ENCODE measurements around the gene ALDH4A1. TPM values are rescaled to one million over a fixed set of nuclear protein-coding genes. Genes with fewer than 3 reads are reported as not detected.

Gene ALDH4A1
- total RNA-seq, 1 experiment from 2014 or later, result 18.4 TPM

GRCh38 chr1:18945401-18945849 lies 43.1 kb upstream of the ALDH4A1 start:
- no TSS peak for BruUV-seq (replicated peaks)
- no peaks in the 10 kb centered on the region for H3K27me3 ChIP-seq (replicated peaks; ENCODE audit: insufficient read depth, low read depth, low read length, poor library complexity)
- H3K9me3 ChIP-seq (ENCODE audit: low read depth, low read length, poor library complexity, severe bottlenecking), result no peaks in the 10 kb centered on the region
- DNase-seq (ENCODE audit: low spot score), result peak; percentile 97
- TF ChIP-seq CTCF (conservative IDR thresholded peaks at IDR 0.05; ENCODE audit: low read depth, low read length), result no peak
- TF ChIP-seq EZH2 (IDR thresholded peaks at IDR 0.05; ENCODE audit: borderline replicate concordance, low read depth, low read length, poor library complexity, severe bottlenecking), result no peak
- H3K27ac ChIP-seq (ENCODE audit: low read depth, low read length, poor library complexity, severe bottlenecking), result peak overlapping the region; percentile 83
- ChIA-PET POLR2A (ENCODE audit: low non-redundant PET) (interaction anchor here (0.7 kb wide), 1 partner anchor 150 kb away, joined by 4 read pairs; no protein-coding TSS in a partner anchor), CTCF (interaction anchor here (1.0 to 1.7 kb wide), 2 partner anchors 32 to 38 kb away, joined by 3 read pairs; no protein-coding TSS in a partner anchor)
- H3K36me3 ChIP-seq (ENCODE audit: insufficient read depth, low read length, poor library complexity, severe bottlenecking), result no peaks in the 10 kb centered on the region
- intact Hi-C loops (cut with micrococcal nuclease; ENCODE audit: unreplicated experiment), result no loop called here
- no peak overlapping the region for H3K4me3 ChIP-seq (ENCODE audit: low read depth, low read length, poor library complexity, severe bottlenecking)
- peaks cover 88% of the 10 kb centered on the region for H3K4me1 ChIP-seq (ENCODE audit: insufficient read depth, low read length, poor library complexity, severe bottlenecking)

DNA sequence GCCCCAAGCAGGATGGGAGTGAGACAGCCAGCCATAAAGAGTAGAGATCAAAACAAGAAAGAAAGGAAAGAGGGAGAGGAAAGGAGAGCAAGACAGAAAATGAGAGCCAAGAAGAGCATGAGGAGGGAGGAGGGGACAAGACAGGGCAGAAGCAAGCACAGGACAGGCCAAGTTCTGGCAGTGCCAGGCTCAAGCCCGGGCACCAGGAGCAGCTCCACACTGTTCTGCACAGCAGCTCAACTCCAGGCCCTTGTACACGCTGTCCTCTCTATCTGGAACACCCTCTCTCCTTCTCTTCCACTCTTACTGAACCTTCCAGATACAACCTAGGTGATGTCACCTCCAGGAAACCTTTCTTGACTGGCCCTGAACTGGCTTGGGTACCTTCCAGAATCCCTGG lies 42.5 kb upstream of the ALDH4A1 start:
- peaks cover 88% of the 10 kb centered on the region for H3K4me1 ChIP-seq (ENCODE audit: insufficient read depth, low read length, poor library complexity, severe bottlenecking)
- no peak for TF ChIP-seq CTCF (conservative IDR thresholded peaks at IDR 0.05; ENCODE audit: low read depth, low read length)
- no peak for TF ChIP-seq EZH2 (IDR thresholded peaks at IDR 0.05; ENCODE audit: borderline replicate concordance, low read depth, low read length, poor library complexity, severe bottlenecking)
- no peaks in the 10 kb centered on the region for H3K36me3 ChIP-seq (ENCODE audit: insufficient read depth, low read length, poor library complexity, severe bottlenecking)
- intact Hi-C loops (cut with micrococcal nuclease; ENCODE audit: unreplicated experiment), result no loop called here
- no peak overlapping the region for H3K4me3 ChIP-seq (ENCODE audit: low read depth, low read length, poor library complexity, severe bottlenecking)
- no TSS peak for BruUV-seq (replicated peaks)
- CTCF ChIA-PET, result interaction anchor here (1.0 to 1.7 kb wide), 2 partner anchors 32 to 38 kb away, joined by 3 read pairs; no protein-coding TSS in a partner anchor
- H3K27me3 ChIP-seq (replicated peaks; ENCODE audit: insufficient read depth, low read depth, low read length, poor library complexity), result no peaks in the 10 kb centered on the region
- H3K27ac ChIP-seq (ENCODE audit: low read depth, low read length, poor library complexity, severe bottlenecking), result peak overlapping the region; percentile 83
- DNase-seq (ENCODE audit: low spot score), result no peak
- no peaks in the 10 kb centered on the region for H3K9me3 ChIP-seq (ENCODE audit: low read depth, low read length, poor library complexity, severe bottlenecking)
- POLR2A ChIA-PET (ENCODE audit: low non-redundant PET), result no interaction called here

- no TSS peak for BruUV-seq (replicated peaks)
- no peak overlapping the region for H3K4me3 ChIP-seq (ENCODE audit: low read depth, low read length, poor library complexity, severe bottlenecking)
- peaks cover 80% of the 10 kb centered on the region for H3K4me1 ChIP-seq (ENCODE audit: insufficient read depth, low read length, poor library complexity, severe bottlenecking)
- H3K27me3 ChIP-seq (replicated peaks; ENCODE audit: insufficient read depth, low read depth, low read length, poor library complexity), result no peaks in the 10 kb centered on the region
- H3K27ac ChIP-seq (ENCODE audit: low read depth, low read length, poor library complexity, severe bottlenecking), result peak overlapping the region; percentile 83
- no peak for DNase-seq (ENCODE audit: low spot score)
- intact Hi-C loops (cut with micrococcal nuclease; ENCODE audit: unreplicated experiment), result no loop called here
- H3K36me3 ChIP-seq (ENCODE audit: insufficient read depth, low read length, poor library complexity, severe bottlenecking), result no peaks in the 10 kb centered on the region
- ChIA-PET POLR2A (ENCODE audit: low non-redundant PET) (no interaction called here), CTCF (no interaction called here)
- no peaks in the 10 kb centered on the region for H3K9me3 ChIP-seq (ENCODE audit: low read depth, low read length, poor library complexity, severe bottlenecking)
- no peak for TF ChIP-seq CTCF (conservative IDR thresholded peaks at IDR 0.05; ENCODE audit: low read depth, low read length)
- TF ChIP-seq EZH2 (IDR thresholded peaks at IDR 0.05; ENCODE audit: borderline replicate concordance, low read depth, low read length, poor library complexity, severe bottlenecking), result no peak
Measured at GRCh38 chr1:18943914-18944572, 41.7 kb upstream of the ALDH4A1 start.
